GM23338 (cell line): ENCODE results near the gene FAM3D. TPM values are rescaled to one million over a fixed set of nuclear protein-coding genes. Genes with fewer than 3 reads are reported as not detected.

Source experiments
- ATAC-seq: fragments of 200-7000 bp; cut with Tn5 transposase; 3 replicates; pipeline ENCODE4 v1.9.1; 2020
- DNase-seq: peaks from one replicate; pipeline ENCODE4 v3.0.0-alpha.2; 2015; ENCODE audit warnings: low spot score
- H2AFZ ChIP-seq: fragments of 200-600 bp; sonication (generic); 2 replicates; pipeline ENCODE4 v1.8.0; 2016; ENCODE audit warnings: antibody characterized with exemption, mild to moderate bottlenecking, moderate library complexity
- H3F3A ChIP-seq: fragments of 200-600 bp; sonication (generic); replicated peaks from 2 replicates; pipeline ENCODE4 v1.8.0; 2017; ENCODE audit warnings: antibody characterized with exemption, mixed run types, low read depth
- H3K27ac ChIP-seq: fragments of 200-600 bp; sonication (generic); 2 replicates; pipeline ENCODE4 v1.6.1; 2016; ENCODE audit warnings: low read depth
- H3K27me3 ChIP-seq: fragments of 200-600 bp; sonication (generic); 2 replicates; pipeline ENCODE4 v1.8.0; 2016; ENCODE audit warnings: mild to moderate bottlenecking, mixed run types, moderate library complexity; ENCODE audit not compliant: insufficient read depth
- H3K36me3 ChIP-seq: fragments of 200-600 bp; sonication (generic); 2 replicates; pipeline ENCODE4 v1.8.0; 2016; ENCODE audit warnings: mild to moderate bottlenecking; ENCODE audit not compliant: insufficient read depth
- H3K4me1 ChIP-seq: fragments of 200-600 bp; sonication (generic); 2 replicates; pipeline ENCODE4 v1.8.0; 2016; ENCODE audit warnings: mild to moderate bottlenecking, moderate library complexity; ENCODE audit not compliant: insufficient read depth
- H3K4me2 ChIP-seq: fragments of 200-600 bp; sonication (generic); 2 replicates; pipeline ENCODE4 v1.7.1; 2017; ENCODE audit warnings: mixed run types
- H3K4me3 ChIP-seq: fragments of 200-600 bp; sonication (generic); 2 replicates; pipeline ENCODE4 v1.6.1; 2016; ENCODE audit warnings: mixed run types
- H3K79me2 ChIP-seq: fragments of 200-600 bp; sonication (generic); replicated peaks from 2 replicates; pipeline ENCODE4 v1.8.0; 2017; ENCODE audit warnings: mild to moderate bottlenecking; ENCODE audit not compliant: insufficient read depth
- H3K9me2 ChIP-seq: fragments of 200-600 bp; sonication (generic); 2 replicates; pipeline ENCODE4 v1.8.0; 2017; ENCODE audit not compliant: insufficient read depth
- H4K20me1 ChIP-seq: fragments of 200-600 bp; sonication (generic); replicated peaks from 2 replicates; pipeline ENCODE4 v1.8.0; 2017; ENCODE audit warnings: mild to moderate bottlenecking; ENCODE audit not compliant: insufficient read depth
- H3K27ac Mint-ChIP-seq: 2 replicates; pipeline ENCODE4 v1.8.0; 2020; ENCODE audit warnings: inconsistent platforms, mild to moderate bottlenecking, moderate library complexity, mixed read lengths
- H3K27me3 Mint-ChIP-seq: 3 replicates; pipeline ENCODE4 v1.8.0; 2022; ENCODE audit warnings: low read depth, mild to moderate bottlenecking, moderate library complexity, mixed read lengths, inconsistent platforms; ENCODE audit not compliant: insufficient read depth, poor library complexity
- H3K36me3 Mint-ChIP-seq: 3 replicates; pipeline ENCODE4 v1.8.0; 2021; ENCODE audit warnings: low read depth, mild to moderate bottlenecking, inconsistent platforms, moderate library complexity, mixed read lengths
- H3K4me1 Mint-ChIP-seq: 3 replicates; pipeline ENCODE4 v1.8.0; 2020; ENCODE audit warnings: mild to moderate bottlenecking, inconsistent platforms, mixed read lengths
- H3K4me3 Mint-ChIP-seq: 3 replicates; pipeline ENCODE4 v1.8.0; 2021; ENCODE audit warnings: moderate library complexity, mild to moderate bottlenecking, inconsistent platforms, mixed read lengths
- H3K9me3 Mint-ChIP-seq: 3 replicates; pipeline ENCODE4 v1.8.0; 2020; ENCODE audit warnings: moderate library complexity, mild to moderate bottlenecking, inconsistent platforms, mixed read lengths
- CREB1 ChIP-seq: fragments of 250-450 bp; sonication (Bioruptor Pico); IDR thresholded peaks from 2 replicates; pipeline ENCODE4 v1.5.0; 2020; ENCODE audit warnings: low read depth, mild to moderate bottlenecking, moderate library complexity
- CTCF ChIP-seq, 2 experiments: fragments of 200-600 bp in 1 of 2; sonication (generic) in 1 of 2; conservative IDR thresholded peaks; 2 replicates each; pipeline versions ENCODE4 v1.5.1 to v1.6.1; 2016 to 2017; ENCODE audit warnings: antibody characterized with exemption in 2 of 2, low read depth in 2 of 2, mild to moderate bottlenecking in 2 of 2, moderate library complexity in 1 of 2
- ETS1 ChIP-seq: IDR thresholded peaks from 2 replicates; pipeline ENCODE4 v1.6.1; 2016; ENCODE audit warnings: antibody characterized with exemption
- EZH2 ChIP-seq: fragments of 200-600 bp; sonication (generic); IDR thresholded peaks from one replicate; pipeline ENCODE4 v1.8.0; 2017; ENCODE audit warnings: antibody characterized with exemption, mild to moderate bottlenecking, low read depth; ENCODE audit not compliant: unreplicated experiment
- EZH2phosphoT487 ChIP-seq: fragments of 200-600 bp; sonication (generic); IDR thresholded peaks from one replicate; pipeline ENCODE4 v1.8.1; 2018; ENCODE audit warnings: antibody characterized with exemption; ENCODE audit not compliant: unreplicated experiment
- JUNB ChIP-seq: IDR thresholded peaks from one replicate; pipeline ENCODE4 v1.6.1; 2016; ENCODE audit warnings: antibody characterized with exemption; ENCODE audit not compliant: unreplicated experiment
- NANOG ChIP-seq: IDR thresholded peaks from 2 replicates; pipeline ENCODE4 v1.6.1; 2016; ENCODE audit warnings: antibody characterized with exemption, borderline replicate concordance
- POLR2AphosphoS5 ChIP-seq: IDR thresholded peaks from 2 replicates; pipeline ENCODE4 v1.6.1; 2016; ENCODE audit warnings: antibody characterized with exemption, low read depth
- STAT1 ChIP-seq: IDR thresholded peaks from one replicate; pipeline ENCODE4 v1.6.1; 2016; ENCODE audit warnings: antibody characterized with exemption; ENCODE audit not compliant: unreplicated experiment
- ZNF114 ChIP-seq: fragments of 250-450 bp; sonication (Bioruptor Pico); IDR thresholded peaks from 2 replicates; pipeline ENCODE4 v1.5.0; 2020; ENCODE audit warnings: mild to moderate bottlenecking, moderate library complexity
- ZNF331 ChIP-seq: fragments of 250-450 bp; sonication (Bioruptor Pico); IDR thresholded peaks from 2 replicates; pipeline ENCODE4 v1.5.0; 2020; ENCODE audit warnings: low read depth, mild to moderate bottlenecking, moderate library complexity
- ZNF462 ChIP-seq: fragments of 250-450 bp; sonication (Bioruptor Pico); IDR thresholded peaks from 2 replicates; pipeline ENCODE4 v1.5.0; 2020; ENCODE audit warnings: mild to moderate bottlenecking, moderate library complexity
- polyA plus RNA-seq: library from polyadenylated mRNA; unstranded; fragments of >200 nt; fragmentation: Nextera tagmentation; extraction: Ambion mirVana; gene quantifications from 2 replicates; pipeline ENCODE4 v1.2.1, GENCODE V29; 2016
- total RNA-seq: library from RNA; depleted of rRNA; stranded (reverse); fragments of >200 nt; shearing (Covaris generic); gene quantifications from 2 replicates; pipeline ENCODE4 v1.2.3, GENCODE V29; 2014

FAM3D gene
- total and polyA plus RNA-seq, 2 experiments from 2014 or later = 0.26 TPM; not detected in 1

- TF ChIP-seq POLR2AphosphoS5 = no peak
- TF ChIP-seq CTCF (conservative IDR thresholded peaks at IDR 0.05; ENCODE audit: low read depth in 2 of 2) = no peak
- TF ChIP-seq EZH2 = no peak
- TF ChIP-seq ZNF331 = no peak
These were observed 5.9 kb upstream of the FAM3D start (continued) for GRCh38 chr3:58672451-58672850.

- no peaks in the 10 kb centered on the region for H3K9me2 ChIP-seq
- no peak overlapping the region for H2AFZ ChIP-seq
- no peaks in the 10 kb centered on the region for H3K4me1 ChIP-seq
- Mint-ChIP-seq H3K27ac (no peak overlapping the region), H3K4me3 (no peak overlapping the region), H3K4me1 (no peaks in the 10 kb centered on the region; the same call in 2 of the 3 replicates), H3K27me3 (peaks cover 10% of the 10 kb centered on the region), H3K9me3 (peaks cover 3% of the 10 kb centered on the region; the same call in 1 of the 3 replicates), H3K36me3 (no peaks in the 10 kb centered on the region)
- TF ChIP-seq STAT1 (no peak), ZNF331 (no peak), POLR2AphosphoS5 (no peak), ZNF462 (CRISPR knock-in tag) (no peak), JUNB (no peak), ZNF114 (CRISPR knock-in tag) (no peak), CTCF (conservative IDR thresholded peaks at IDR 0.05; ENCODE audit: low read depth in 2 of 2) (no peak), EZH2phosphoT487 (no peak), CREB1 (CRISPR knock-in tag) (no peak), EZH2 (no peak), NANOG (no peak), ETS1 (no peak)
- no peak overlapping the region for H3K27ac ChIP-seq
- no peaks in the 10 kb centered on the region for H3K36me3 ChIP-seq
- no peaks in the 10 kb centered on the region for H3K79me2 ChIP-seq
- no peak for ATAC-seq
- H4K20me1 ChIP-seq = no peaks in the 10 kb centered on the region
- H3K4me2 ChIP-seq = no peak overlapping the region
- no peak overlapping the region for H3K4me3 ChIP-seq
- DNase-seq = no peak
- H3F3A ChIP-seq = no peaks in the 10 kb centered on the region
- H3K27me3 ChIP-seq = no peaks in the 10 kb centered on the region
These were observed 4.0 kb upstream of the FAM3D start for GRCh38 chr3:58670506-58671135.
